HG03442 (cell line): ENCODE measurements around the gene PEX6.
A peak's percentile ranks its signal among the peaks of the same experiment; 100 is the strongest.

Experiments used
- ATAC-seq: cut with Tn5 transposase; IDR thresholded peaks from one replicate; pipeline ENCODE4 v1.9.1; 2021; ENCODE audit warnings: mild to moderate bottlenecking, moderate library complexity; ENCODE audit not compliant: unreplicated experiment

The PEX6 gene, protein sequence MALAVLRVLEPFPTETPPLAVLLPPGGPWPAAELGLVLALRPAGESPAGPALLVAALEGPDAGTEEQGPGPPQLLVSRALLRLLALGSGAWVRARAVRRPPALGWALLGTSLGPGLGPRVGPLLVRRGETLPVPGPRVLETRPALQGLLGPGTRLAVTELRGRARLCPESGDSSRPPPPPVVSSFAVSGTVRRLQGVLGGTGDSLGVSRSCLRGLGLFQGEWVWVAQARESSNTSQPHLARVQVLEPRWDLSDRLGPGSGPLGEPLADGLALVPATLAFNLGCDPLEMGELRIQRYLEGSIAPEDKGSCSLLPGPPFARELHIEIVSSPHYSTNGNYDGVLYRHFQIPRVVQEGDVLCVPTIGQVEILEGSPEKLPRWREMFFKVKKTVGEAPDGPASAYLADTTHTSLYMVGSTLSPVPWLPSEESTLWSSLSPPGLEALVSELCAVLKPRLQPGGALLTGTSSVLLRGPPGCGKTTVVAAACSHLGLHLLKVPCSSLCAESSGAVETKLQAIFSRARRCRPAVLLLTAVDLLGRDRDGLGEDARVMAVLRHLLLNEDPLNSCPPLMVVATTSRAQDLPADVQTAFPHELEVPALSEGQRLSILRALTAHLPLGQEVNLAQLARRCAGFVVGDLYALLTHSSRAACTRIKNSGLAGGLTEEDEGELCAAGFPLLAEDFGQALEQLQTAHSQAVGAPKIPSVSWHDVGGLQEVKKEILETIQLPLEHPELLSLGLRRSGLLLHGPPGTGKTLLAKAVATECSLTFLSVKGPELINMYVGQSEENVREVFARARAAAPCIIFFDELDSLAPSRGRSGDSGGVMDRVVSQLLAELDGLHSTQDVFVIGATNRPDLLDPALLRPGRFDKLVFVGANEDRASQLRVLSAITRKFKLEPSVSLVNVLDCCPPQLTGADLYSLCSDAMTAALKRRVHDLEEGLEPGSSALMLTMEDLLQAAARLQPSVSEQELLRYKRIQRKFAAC

DNA sequence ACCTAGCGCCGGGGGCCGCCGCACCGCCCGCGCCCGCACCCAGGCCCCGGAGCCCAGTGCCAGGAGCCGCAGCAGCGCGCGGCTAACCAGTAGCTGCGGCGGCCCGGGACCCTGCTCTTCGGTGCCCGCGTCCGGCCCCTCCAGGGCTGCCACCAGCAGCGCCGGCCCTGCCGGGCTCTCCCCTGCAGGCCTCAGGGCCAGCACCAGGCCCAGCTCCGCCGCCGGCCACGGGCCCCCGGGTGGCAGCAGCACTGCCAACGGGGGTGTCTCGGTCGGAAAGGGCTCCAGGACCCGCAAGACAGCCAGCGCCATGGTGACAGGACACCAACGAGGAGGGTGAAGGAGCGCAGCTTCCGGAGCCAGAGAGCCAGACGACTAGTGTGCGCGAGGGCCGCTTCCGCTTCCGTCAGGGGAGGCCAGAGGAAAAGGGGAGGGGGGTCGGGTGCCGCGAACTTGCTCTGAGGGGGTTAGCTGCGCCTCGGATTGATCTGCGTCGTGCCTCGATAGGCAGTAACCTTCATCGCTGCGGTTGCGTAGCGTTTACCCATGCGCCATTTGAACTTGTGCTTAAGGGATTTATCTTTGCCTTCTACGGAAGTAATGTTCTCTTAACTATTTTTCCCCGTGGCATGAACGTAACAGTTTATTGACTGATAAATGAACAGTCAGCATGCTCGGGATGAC is at the start of gene PEX6:
Gene PEX6 (minus strand): TSS at position 343 of the 684 bp plus-strand sequence. CDS start 31 bp downstream, at position 312.
- ATAC-seq: peak; percentile 75

DNA sequence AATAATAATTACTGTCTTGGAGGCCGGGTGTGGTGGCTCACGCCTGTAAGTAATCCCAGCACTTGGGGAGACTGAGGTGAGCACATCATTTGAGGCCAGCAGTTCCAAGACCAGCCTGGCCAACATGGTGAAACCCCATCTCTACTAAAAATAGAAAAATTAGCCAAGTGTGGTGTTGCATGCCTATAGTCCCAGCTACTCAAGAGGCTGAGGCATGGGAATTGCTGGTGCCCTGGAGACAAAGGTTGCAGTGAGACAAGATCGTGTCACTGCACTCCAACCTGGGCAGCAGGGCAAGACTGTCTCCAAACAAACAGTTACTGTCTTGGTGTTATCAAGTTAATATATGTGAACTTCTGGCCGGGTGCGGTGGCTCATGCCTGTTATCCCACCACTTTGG is 47.4 kb upstream of the PEX6 start:
- no peak for ATAC-seq

DNA sequence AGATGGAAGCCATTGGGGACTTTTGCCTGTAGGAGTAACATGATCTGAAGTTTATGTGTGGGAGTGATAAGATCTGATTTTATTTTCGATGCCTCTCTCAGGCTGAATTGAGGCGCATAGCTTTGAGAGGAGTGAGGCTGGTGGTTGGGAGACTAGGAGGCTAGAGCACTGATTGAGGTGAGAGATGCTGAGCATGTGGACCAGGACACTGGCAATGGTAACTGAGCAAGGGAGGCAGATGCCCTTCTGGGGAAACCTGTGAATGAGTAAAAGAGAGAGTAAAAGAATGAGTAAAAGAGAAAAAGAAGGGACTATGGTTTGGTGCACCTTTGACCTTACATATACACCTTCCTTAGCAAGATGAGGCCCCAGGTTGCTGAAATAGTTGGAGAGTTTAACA is 45.5 kb upstream of the PEX6 start:
- no peak for ATAC-seq

DNA sequence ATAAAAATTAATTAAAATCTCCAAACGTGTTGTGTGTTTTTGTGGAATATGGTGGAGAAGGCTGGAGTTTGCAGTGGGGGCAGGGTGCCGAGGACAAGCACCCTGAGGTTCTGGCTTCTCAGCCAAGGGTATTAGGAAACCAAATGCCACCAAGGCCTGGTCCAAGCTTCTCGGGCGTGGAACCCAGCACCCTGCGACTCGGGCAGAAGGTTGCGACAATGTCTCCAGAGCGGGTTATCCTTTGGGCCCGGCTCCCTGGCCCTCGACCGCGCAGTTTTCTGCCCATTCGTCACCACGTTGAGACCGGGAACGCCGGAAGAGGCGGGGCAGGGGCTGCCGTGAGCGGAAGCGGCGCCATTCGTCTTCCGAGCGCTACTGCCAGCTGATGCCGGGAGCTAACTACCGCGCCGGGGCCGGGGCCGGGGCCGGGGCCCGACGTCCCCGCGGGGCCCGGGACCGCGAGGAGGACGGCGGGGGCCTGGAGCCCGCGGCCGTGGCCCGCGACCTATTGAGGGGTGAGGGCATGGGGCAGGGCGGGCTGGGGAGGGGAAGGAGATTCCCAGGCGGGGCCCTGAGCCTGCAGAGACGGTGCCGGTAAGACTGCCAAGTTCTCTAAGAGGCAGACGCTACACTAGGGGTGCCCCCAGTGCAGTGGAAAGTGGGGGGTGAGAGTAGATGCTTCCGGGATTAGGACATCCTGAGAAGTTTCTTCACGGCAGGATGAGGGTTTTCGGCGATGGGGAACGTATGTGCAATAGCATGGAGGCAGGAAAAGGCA is 42.5 kb upstream of the PEX6 start, which contains the start of gene RRP36:
Gene RRP36 (plus strand): TSS at position 354 of the 778 bp plus-strand sequence. CDS start 32 bp downstream, at position 386.
- ATAC-seq: peak; percentile 66

DNA sequence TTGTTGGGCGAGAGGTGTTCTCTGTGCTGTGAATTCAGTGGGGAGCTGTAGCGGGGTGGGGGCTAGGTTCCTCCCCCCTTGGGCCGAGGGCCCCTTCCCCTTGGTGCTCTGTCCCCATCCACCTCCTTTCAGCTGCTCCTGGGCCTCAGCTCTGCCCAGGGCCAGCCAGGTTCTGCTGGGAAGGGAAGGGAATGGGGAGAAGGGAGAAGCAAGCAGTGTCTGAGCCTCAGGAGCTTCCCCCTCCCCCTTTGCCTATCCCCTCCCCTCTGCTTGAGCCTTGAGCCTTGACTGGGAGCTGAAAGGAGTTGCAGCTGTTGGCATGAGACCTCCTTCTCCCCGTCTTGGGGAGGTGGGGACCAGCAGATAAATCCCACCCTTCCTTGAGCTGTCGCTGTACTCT is 41.9 kb upstream of the PEX6 start:
- no peak for ATAC-seq

DNA sequence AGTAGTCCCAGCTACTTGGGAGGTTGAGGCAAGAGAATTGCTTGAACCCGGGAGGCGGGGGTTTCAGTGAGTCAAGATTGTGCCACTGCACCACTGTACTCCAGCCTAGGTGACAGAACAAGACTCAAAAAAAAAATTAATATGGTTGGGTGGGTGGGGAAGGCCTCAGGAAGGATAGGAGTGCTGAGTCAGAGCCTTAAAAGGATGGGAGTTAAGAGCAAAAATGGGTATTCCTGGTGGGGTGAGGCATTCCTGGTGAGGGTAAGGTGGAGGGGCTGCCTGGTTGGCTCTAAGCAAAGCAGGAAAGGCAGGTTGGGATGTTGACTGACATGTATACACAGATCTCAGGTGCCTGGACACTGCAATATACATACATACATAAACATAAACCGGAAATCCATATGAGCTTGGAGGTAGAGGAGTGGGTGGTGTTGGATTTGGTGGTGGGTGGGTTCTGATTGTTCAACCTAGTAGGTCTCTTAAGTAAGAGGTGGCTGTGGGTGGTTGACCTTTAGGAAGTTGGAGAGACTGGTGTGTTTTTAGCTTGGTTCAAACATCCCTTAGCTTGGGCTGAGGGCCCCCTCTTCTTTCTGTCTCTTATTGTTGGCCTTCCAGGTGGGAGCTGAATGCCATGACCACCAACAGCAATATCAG is 41.2 kb upstream of the PEX6 start:
- no peak for ATAC-seq

DNA sequence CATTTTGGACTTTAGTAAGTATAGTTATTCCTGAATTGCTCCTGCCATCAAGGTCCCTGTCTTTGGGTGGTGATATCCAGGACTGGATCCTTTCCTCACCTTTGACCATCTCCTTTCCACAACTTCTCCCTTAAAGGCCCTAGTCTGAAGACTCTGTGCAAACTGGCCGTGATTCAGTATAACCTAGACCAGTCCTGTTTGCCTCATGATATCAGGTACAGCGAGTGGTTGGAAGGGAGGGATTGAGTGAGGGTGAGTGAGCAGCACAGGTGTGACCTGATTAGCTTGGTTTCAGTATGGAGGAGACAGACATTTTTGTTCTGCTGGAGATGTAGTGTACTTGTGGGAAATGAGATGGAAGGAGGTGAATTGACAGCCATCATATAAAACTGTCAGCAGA is 40.2 kb upstream of the PEX6 start:
- ATAC-seq: no peak

DNA sequence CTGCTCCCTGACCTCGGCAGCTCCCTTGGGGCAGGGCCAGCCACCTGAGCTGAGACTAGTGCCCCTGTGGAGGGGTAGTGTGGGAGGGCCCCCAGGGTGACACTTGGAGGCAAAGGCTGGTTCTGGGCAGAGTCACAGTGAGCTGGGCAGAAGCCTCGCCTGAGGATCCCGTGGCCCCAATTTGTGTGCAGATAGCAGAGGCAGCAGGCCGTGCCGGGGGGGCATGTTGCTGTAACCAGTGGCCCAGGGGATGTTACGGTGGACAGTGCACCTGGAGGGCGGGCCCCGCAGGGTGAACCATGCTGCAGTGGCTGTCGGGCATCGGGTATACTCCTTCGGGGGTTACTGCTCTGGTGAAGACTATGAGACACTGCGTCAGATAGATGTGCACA is 38.0 kb upstream of the PEX6 start:
- ATAC-seq: no peak

DNA sequence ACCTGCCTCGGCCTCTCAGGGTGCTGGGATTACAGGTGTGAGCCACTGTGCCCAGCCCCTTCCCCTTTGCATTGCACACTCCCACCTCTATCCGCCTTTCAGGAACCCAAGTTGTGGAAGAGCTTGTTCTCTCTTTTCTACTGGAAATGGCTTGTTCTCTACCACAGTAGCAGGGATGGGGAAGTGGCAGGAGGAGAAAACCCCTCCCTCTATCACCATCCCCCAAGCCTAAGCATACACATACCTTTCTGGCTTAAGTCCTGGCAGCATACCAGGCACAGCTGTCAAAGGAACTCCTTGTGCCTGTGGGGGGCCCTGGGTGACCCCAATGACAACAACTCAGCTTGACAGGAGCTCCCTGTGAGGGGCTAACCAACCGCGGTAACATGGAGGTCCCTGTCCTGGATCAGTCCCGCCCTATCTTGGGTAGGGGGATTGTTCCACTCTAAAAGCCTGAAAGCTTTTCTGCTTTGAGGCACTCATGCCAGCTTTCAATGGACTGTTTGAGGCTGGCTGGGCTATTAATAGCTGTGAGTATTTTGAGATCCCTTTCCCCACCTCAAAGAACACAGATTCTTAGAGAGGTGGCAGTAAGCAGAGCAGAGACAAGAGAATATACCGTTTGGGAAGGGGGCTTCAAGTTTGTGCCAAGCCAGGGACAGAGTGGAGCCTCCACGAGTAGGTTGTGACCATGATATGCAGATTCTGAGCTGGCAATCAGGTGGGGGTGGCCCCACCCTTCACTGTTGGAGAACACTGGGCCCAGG is 37.4 kb upstream of the PEX6 start:
- ATAC-seq: no peak

DNA sequence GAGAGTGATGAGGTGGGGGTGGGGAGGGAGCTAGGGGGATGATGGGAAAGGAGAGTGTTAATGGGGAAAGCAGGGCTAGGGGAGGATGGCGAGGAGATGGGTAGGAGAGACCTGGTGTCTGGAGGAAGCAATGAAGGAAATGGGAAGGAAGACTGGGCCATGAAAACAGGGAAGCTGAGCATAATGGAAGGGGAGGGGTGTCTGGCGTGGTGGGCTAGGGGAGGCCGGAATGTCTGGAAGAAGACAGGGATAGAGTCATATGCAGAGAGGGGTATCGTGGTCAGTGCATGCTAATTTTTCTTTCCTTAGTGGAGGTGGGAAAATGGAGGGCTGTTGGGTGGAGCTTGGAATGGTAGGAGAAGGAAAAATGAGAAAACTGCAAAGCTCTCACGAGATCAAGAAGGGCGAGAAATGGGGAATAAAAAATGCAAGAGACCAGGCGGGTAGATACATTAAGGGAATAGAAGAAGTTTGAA is 35.5 kb upstream of the PEX6 start:
- ATAC-seq: no peak

DNA sequence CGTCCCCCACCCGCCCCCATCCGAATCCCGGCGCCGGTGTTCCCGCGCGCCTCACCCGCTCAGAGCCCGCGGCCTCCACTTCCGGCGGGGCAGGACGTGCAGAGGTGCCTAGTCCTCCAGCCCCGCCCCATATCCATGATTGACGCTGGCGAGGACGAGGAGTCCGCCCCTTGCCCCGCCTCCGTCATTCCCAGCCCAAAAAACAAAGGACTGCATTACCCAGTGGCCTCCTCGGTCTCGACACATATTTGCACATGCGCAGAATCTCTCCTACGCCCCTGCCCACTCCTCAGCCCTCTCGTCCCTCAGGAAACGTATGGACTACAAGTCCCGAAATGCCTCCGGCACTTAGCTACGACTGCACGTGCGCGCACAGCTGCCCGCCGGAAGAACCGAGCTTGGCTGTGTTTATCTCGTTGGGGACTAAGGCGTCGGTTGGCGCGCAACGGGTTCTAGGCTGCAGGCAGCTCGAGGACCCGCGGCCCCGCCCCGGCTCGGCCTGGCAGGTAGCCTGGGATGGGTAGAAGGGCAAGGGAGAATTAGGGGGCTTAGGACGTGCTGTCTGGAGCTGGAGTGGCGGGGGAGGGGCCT is 35.0 kb upstream of the PEX6 start, which contains the start of the genes KLHDC3 and MEA1:
Gene KLHDC3 (plus strand): TSS at position 407 of the 591 bp plus-strand sequence. CDS start 2,944 bp downstream, outside the sequence.
Gene MEA1 (minus strand): TSS at position 104 of the 591 bp plus-strand sequence. CDS start 133 bp downstream, outside the sequence.
- peak; percentile 87 for ATAC-seq

DNA sequence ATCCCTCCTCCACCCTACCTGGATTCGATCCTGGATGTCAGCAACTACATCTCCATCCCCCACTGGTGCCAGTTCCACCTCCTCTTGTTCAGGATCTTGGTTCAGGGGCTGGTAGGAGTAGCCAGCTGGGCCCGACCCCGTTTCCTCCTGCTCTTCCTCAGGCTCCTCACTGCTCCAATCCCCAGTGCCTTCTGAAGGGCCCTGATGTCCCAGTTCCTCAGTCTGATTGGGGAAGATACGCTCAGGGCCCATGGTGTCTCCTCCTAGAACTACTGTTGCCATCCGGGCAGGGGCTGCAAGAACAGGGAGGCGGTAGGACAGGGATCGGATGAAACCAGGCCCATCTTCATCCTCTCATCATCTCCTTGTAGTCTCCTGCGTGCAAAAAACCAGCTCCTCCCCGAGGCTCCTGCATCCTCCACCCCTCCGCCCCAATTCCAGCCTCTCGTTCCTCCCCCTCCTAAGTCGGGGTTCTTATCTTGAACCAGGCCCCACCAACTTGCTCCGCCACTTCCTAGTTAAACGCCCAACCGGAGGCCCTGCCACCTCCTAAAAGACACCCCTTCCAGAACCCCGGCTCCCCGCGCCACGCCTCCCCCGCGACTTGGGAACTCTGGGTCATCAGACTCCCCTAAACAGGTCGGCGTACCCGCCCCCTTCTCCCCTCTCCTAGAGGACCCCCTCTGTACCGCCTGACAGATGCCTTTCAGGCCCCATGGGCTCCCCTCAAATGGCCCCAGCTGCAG is 34.3 kb upstream of the PEX6 start:
- no peak for ATAC-seq

DNA sequence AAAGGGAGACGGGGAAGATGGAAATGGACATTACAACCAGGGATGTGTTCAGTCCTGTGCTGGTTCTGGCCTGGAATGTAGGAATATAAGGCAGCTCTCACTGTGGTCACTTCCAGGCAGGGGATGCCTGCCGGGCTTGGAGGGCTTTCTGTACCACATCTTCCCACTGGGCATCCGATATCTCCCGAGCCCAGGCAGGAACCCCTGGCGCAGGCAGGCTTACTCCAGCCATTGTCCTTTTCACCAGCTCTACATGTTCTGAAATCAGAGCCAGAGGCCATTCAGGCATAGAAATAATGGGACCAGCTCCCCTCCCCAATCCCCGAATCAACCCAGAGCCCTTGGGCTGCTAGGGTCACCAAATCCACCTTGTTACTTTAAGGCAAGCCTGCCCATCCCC is 33.4 kb upstream of the PEX6 start:
- ATAC-seq: no peak

DNA sequence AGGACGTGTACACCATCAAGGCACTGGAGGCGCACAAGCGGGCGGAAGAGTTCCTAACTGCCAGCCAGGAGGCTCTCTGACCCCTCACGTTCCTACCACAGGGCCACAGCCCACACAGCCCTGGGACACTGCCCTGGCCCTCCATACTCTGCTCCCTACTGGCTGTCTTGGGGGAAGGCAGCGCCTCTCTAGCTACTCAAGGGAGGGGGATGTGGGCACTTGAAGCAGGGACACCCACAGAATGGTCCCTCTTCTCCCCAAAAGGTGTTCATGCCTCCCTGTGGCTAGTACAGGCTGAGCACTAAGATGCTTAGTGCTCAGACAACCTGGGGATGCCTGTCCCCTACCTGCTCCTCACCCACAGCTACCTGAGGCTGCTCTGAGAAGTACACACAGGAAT is 32.2 kb upstream of the PEX6 start:
- ATAC-seq: no peak

DNA sequence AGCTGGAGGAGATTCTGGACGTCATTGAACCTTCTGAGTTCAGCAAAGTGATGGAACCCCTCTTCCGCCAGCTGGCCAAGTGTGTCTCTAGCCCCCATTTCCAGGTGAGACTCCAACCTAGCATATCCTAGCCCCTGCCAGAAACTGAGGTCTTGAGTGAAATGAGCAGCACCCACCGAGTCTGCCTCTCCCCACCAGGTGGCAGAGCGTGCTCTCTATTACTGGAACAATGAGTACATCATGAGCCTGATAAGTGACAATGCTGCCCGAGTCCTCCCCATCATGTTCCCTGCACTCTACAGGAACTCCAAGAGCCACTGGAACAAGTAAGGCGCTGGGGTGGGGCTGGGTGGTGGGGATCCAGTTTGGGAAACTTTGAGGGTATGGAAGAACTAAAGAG is 30.1 kb upstream of the PEX6 start:
- ATAC-seq: no peak

DNA sequence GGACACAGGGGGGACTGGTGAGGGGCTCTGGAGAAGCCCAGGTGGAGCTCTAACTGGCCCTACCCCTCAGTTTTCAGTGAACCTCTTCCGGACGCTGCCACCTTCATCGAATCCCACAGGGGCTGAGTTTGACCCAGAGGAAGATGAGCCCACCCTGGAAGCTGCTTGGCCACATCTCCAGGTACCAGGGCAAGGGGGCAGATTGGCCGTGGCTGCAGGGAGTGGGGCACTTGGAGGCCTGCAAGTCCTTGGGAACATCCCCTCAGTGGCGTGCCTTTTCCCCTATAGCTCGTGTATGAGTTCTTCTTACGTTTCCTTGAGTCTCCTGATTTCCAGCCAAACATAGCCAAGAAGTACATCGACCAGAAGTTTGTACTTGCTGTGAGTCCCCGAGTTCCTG is 28.1 kb upstream of the PEX6 start:
- ATAC-seq: no peak

DNA sequence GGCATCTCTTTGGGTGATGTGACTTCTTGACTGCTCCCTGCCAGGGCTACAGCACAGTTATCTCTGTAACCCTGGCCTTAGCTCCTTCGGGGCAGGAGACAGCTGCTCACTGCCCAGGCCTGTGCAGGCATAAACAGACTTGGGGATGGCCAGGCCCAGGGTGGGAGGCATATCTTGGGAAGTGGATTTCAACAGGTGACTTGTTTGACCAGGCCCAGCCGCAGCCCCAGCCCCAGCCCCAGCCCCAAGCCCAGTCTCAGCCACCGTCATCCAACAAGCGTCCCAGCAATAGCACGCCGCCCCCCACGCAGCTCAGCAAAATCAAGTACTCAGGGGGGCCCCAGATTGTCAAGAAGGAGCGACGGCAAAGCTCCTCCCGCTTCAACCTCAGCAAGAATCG is 27.3 kb upstream of the PEX6 start:
- no peak for ATAC-seq

DNA sequence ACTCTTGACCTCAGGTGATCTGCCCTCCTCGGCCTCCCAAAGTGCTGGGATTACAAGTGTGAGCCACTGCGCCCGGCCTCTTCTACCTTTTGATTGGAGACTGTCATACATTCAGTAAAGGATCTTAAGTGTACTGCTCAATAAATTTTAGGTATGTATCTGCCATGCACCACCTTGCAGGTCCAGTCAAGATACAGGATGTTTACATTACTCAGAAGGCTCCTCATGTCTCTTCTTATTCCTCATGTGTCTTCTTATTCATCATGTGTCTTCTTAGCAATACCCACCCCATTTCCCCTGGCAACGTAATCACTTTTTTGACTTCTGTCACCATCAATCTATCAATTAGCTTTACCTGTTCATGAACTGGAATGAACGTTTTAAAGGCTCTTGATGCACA is 26.9 kb upstream of the PEX6 start:
- ATAC-seq: no peak
